CD4-positive, alpha-beta T cell treated with Interleukin-6 for 4 hours (primary cell): ENCODE results near the gene KIF26B.
"Not testable (repeated sequence)": the region's sequence is repeated elsewhere in the genome, so short reads cannot be mapped to it uniquely, and the experiment has no call there.

Source experiments
- DNase-seq: peaks from one replicate; pipeline ENCODE4 v3.0.0-alpha.2; 2020; ENCODE audit warnings: mixed read lengths

KIF26B gene

GRCh38 chr1:245671966-245672767 is 517.4 kb downstream of the KIF26B start:
- DNase-seq: no peak

GRCh38 chr1:245672836-245673656 is 518.3 kb downstream of the KIF26B start:
- not testable (repeated sequence) for DNase-seq

GRCh38 chr1:245673881-245674414 is 519.2 kb downstream of the KIF26B start:
- DNase-seq: no peak

- no peak for DNase-seq
Measured at GRCh38 chr1:245677461-245678240, 522.9 kb downstream of the KIF26B start.

- DNase-seq: no peak
Measured at GRCh38 chr1:245678860-245679411, 524.2 kb downstream of the KIF26B start.

- no peak for DNase-seq
Measured at GRCh38 chr1:245679821-245680780, 525.3 kb downstream of the KIF26B start.

GRCh38 chr1:245682638-245683628 is 528.1 kb downstream of the KIF26B start:
- DNase-seq: no peak

- DNase-seq: no peak
Measured at GRCh38 chr1:245683676-245684075, 528.9 kb downstream of the KIF26B start.

GRCh38 chr1:245684166-245684565 is 529.4 kb downstream of the KIF26B start:
- no peak for DNase-seq

GRCh38 chr1:245684571-245684970 is 529.8 kb downstream of the KIF26B start:
- no peak for DNase-seq

GRCh38 chr1:245685111-245685810 is 530.5 kb downstream of the KIF26B start:
- DNase-seq: no peak

GRCh38 chr1:245686006-245686405 is 531.2 kb downstream of the KIF26B start:
- no peak for DNase-seq

GRCh38 chr1:245686446-245687030 is 531.8 kb downstream of the KIF26B start:
- DNase-seq: no peak

- no peak for DNase-seq
Measured at GRCh38 chr1:245687152-245687635, 532.4 kb downstream of the KIF26B start.

GRCh38 chr1:245687636-245688535 is 533.1 kb downstream of the KIF26B start:
- DNase-seq: no peak

GRCh38 chr1:245688536-245689453 is 534.0 kb downstream of the KIF26B start:
- no peak for DNase-seq
